GM18867 (cell line): ENCODE measurements around the gene THAP4.
A peak's percentile ranks its signal among the peaks of the same experiment; 100 is the strongest.

Source experiments
- ATAC-seq: cut with Tn5 transposase; IDR thresholded peaks from one replicate; pipeline ENCODE4 v1.9.1; 2021; ENCODE audit warnings: mild to moderate bottlenecking, moderate library complexity; ENCODE audit not compliant: unreplicated experiment

Gene THAP4

DNA sequence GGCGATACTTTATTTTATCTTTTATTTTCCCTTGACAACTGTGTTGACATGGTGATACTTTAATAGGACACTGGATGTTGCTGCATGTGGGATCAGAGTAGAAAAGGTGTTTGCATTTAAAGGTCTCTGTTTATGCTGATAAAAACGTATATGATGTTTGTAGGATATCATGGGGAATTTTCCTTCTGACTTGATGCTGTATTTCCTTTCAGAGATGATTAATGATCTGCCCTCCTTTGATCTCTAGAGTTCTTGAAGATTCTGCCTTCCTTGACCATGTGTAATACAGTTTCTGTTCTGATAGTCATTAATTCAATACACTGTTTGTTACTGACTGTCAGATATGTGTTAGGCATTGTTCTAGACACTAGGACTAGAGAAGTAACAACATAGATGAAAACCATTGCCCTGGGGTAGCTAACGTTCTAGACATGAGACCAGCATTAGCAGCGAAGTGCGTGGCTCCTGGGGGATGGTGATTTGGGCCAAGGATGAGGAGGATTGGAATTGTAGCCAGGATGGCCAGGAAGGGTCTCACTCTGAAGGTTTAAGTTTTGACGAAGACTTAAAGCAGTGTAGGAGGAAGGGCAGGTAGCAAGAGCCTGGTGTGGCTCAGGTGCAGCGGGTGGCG lies 3.3 kb upstream of the THAP4 start:
- ATAC-seq, result no peak

DNA sequence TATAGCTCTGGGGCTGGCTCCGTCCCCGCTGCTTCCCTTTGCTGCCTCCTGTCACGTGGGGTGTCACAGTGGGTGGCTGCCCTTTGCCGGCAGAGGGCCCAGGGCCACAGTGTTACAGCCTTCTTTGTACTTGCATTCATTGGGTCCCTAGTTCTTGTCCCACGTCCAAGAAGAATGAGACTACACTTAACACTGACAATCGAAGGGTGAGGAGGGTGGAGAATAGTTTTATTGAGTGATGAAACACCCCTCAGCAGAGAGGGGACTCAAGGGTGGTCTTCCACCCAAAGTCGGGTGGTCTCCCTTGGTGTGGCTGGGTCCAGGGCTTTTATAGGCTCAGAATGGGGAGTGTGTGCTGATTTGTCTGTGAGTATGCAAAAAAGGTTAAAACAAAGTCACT lies 2.4 kb upstream of the THAP4 start:
- ATAC-seq, result no peak

DNA sequence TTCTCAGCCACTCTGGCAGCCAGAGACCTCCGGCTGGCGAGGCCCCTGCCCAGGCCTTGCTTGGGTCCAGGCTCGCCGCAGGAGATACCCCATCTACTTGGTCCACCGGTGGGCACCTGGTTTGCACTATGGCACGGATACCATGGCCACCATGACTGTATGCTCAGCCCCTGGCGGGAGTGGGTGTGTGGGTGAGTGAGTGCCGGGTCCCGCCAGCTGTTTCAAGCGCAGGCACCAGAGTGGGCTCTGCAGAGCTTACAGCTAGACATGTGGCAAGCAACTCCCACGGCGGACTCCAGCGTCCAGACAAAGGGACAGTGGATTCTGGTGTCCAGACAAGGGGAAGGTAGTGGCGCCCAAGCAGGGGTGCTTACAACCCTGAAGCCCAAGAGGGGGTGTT lies 2.0 kb upstream of the THAP4 start:
- ATAC-seq, result no peak

DNA sequence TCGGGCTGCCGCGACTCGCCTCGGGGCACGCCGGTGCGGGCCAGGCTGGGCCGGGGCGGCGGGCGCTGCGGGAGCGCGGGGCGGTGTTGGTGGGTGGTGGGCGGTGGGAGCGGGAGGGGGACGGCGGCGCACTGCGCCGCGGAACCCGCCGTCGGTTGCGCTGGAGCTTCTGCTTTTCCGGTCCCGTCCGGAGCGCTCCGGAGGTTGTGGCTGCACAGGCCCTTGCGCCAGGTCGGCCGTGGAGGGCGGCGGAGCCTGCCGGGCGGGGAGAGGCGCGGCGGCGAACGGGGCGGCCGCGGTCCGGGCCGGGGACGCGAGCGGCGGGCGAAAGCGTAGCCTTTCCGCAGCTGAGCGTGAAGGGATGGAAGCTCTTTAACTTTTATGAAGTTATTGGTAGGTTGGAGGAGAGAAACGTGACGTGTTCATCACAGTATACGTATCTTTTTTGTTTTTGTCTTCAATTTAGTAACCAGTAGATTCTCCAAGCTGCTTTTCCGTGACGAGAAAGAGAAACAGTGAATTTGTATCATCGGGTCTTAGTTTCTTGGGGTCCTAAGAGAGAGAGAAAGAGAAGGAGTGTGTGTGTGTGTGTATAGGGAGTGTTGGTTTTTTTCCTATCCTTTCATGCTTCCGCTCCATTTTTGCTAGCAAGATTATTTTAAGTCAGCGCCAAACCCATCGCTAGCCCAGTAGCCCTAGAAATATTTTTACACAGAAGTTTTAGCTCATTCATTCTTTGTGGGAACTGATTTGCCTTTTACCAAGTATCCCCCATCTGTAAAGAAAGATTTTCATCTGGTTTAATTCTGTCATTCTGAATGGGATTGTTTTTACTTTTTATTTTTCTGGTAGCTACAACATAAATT lies 1.1 kb upstream of the THAP4 start:
- peak; percentile 19 for ATAC-seq

DNA sequence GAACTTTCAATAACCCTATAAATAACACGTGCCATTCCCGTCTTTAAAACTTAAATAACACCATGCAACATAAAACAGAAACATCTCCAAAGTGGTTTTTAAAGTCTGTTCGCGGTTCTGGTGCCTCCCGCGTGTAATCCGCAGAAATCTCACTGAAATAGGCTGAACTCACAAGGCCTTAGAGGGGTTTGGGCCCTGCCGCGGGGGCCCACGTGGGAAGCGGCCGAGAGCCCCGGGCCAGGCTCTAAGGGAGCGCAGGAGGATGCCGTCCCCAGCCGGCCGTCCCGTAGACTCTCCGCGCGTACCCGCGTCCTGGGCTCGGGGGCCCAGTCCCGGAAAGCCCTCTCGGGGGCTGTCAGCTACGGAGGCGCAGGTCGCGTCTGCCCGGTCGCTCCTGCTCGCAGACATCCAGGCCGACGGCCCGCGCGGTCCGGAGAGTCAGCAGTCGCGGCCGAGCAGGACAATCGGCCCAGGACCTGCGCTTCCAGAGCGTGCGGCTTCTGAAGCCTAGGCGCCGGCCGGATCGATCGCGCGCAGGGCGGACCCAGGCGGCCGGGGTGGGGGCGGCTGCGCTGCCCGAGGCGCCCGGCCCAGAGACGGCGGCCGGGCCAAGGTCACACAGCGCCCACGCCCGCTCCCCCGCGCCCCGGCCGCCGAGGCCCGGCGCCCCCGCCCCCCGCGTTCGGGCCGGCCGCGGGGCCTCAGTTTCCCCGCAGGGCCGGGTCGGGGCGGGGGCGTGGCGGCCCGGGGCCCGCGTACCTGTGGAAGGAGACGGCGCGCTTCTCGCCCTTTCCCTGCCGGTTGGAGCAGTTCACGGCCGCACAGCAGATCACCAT lies 558 bp downstream of the THAP4 start:
- ATAC-seq, result peak; percentile 30

DNA sequence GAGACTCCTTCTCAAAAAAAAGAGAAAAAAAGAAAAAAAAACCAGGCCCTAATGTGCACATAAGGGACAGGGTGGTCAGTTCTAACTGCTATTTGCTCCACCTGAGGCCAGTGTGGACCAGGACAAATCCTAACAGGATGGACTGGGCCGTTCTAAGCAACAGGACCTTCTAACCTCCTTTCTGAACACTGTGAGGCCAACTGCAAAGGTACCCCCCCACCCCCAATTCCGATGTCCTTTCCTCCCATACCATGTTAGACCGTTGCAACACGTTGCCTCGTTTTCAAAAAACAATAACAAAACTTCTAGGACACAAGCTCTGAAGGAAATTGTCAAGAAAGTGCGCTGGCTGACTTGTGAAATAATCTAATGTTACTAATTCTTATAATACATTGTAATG lies 1.2 kb downstream of the THAP4 start:
- no peak for ATAC-seq

DNA sequence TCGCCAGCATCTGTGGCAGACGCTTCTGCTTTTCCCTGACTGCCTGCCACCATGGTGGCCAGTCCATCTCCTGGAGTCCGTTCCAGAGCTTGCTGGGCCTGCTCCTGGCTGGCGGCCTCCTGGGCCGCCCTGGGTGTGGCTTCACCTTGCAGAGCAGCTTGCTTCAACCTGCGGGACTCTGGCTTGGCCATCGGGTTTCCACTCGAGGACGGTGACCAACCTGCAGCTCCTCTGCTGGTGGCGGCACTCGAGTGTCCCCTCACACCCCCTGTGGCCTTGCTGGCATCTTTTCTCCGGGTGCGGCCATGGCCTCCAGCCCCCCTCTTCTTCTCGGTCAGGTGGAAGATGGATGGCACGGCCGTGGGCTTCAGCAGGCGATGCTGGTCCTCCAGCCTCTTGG lies 3.4 kb downstream of the THAP4 start:
- ATAC-seq, result no peak

DNA sequence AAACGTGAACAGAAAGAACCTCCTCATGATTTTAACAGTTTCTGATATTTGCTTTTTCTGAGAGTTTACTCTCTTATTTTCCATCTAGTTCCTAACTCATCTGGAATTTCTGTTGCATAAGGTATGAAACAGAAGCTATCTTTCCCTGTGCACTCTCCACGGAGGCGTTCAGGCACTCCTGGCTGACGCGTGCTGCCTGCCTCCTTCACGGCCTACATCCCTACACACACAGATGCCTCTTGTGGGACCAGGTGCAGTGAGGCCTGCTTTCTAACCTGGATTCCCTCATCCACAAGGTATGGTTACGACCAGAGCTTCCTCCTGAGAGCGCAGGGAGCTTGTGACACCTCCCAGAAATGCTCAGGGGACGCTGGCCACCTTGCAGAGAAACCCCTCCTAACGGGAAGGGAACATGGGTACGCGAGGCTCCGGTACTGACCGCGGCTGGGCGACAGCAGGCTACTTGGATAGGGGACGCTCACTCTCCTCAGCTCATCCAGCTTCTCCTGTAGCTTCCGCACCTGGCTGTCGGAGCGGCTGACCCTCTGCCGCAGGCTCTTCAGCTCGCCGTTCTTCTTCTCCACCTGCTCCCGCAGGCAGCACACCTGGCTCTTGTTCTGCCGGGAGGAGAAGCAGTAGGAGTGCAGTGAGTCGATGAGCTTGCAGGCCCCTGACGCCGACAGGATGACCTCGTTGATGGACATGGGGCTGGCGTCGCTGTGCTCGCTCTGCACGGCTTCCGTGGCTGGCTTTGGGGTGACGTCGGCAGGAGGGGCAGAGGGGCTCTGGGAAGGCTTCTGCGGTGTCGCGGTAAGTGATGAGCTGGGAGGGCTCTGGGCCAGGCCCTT lies 4.3 kb downstream of the THAP4 start:
- ATAC-seq, result no peak

DNA sequence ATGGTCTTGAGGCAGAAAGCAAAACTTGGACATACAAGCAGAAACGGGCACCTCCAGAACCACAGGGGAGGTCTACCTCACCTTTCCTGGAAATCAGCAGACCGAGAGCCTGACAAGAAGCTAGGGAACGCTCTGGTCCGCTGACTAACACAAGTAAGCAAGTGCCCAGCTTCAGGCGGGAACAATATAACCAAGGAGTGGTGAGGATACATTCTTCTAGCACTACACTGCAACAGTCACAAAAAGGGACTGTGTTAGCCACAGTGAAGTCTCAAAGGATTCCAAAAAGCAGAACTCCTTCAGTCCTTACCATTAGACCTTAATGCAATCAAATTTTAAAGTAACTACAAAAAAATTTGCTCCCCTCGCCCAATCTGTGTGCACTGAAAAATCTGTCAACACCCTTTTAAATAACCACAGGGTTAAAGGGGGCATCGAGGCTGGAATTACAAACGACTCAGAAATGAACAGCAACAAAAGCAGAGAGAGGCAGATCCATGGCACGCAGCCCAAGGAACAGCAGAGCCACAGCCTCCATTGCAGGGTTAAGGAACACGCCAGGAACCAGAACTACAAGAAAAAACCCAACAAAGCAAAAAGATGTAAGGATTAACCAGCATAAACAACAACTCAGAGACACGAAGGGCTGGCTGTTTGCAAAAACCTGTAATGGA lies 7.1 kb downstream of the THAP4 start:
- ATAC-seq, result no peak

DNA sequence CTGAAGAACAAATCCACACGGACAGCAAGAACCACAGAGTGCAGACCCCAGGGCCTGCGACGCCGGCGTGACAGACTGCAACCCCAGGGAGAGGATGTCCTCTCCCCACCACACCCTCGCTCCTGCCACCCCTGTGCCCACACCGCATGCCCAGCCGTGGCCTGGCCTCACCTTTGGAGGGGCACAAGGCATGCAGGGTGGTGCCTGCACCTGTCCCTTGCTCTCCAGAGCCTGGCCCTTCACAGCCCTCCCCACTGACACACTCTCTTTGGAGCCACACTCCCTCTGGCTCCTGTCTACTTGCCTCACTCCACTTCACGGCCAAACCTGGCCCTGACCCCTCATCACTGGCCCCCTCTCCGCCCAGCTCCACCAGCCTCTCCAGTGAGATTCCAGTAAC lies 9.3 kb downstream of the THAP4 start:
- ATAC-seq, result no peak

DNA sequence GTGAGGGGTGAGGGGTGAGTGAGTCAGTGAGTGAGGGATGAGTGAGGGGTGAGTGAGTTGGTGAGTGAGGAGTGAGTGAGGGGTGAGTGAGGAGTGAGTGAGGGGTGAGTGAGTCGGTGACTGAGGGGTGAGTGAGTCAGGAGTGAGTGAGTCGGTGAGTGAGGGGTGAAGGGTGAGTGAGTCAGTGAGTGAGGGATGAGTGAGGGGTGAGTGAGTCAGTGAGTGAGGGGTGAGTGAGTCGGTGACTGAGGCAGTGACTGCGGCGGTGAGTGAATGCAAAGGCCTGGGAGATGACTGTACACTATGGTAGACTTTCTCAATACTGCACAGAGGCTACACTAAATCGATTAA lies 16.6 kb downstream of the THAP4 start:
- no peak for ATAC-seq

DNA sequence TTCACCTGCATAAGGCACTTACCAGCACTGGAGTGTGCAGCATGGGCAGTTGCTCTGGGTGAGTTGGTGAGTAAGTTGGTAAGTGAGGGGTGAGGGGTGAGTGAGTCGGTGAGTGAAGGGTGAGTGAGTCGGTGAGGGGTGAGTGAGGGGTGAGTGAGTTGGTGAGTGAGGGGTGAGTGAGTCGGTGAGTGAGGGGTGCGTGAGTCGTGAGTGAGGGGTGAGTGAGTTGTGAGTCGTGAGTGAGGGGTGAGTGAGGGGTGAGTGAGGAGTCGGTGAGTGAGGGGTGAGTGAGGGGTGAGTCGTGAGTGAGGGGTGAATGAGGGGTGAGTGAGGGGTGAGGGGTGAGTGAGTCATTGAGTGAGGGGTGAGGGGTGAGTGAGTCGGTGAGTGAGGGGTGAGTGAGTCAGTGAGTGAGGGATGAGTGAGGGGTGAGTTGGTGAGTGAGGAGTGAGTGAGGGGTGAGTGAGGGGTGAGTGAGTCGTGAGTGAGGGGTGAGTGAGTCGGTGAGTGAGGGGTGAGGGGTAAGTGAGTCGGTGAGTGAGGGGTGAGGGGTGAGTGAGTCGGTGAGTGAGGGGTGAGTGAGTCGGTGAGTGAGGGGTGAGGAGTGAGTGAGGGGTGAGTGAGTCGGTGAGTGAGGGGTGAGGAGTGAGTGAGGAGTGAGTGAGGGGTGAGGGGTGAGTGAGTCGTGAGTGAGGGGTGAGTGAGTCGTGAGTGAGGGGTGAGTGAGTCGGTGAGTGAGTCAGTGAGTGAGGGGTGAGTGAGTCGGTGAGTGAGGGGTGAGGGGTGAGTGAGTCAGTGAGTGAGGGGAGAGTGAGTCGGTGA lies 17.1 kb downstream of the THAP4 start:
- ATAC-seq, result no peak

DNA sequence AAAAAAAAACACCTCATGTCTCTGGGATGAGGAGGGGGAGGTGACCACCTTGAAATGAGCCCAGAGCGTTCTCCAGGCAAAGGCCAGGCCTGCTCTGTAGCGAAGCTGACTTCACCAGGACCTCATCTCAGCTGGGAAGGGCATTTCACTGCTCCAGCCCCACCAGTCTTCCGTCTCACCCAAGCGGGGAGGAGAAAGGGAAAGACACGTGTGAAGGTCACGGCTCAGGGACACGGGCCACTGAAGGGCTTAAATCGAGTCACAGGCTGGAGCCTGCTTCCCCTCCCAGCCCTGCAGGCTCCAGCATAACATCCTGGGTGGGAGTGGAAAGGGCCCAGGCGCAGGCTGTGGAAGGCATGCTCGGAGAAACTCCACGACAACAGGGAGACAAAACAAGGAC lies 18.1 kb downstream of the THAP4 start:
- no peak for ATAC-seq

DNA sequence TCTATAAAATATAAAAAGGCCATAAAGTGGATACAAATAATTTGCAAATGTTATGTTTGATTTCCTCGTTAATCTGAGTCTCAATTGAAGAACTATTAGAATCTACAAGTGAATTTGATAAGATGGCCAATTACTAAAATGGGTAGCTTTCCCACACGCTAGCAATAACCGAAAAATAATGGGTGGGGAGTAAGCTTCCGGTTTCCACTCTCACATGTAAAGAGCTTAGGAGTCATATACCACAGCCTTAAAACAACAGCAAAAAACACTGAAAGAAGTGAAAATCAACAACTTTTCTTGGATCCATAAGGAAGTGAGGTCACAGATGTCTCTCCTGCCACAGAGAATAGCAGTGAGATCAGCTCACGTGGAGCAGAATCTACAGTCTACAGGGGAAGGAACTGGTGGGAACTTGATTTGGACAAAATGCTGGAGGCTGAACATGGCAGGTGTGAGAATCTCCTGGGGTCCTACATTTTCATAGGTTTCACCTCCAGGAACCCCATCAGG lies 18.6 kb downstream of the THAP4 start:
- ATAC-seq, result no peak

DNA sequence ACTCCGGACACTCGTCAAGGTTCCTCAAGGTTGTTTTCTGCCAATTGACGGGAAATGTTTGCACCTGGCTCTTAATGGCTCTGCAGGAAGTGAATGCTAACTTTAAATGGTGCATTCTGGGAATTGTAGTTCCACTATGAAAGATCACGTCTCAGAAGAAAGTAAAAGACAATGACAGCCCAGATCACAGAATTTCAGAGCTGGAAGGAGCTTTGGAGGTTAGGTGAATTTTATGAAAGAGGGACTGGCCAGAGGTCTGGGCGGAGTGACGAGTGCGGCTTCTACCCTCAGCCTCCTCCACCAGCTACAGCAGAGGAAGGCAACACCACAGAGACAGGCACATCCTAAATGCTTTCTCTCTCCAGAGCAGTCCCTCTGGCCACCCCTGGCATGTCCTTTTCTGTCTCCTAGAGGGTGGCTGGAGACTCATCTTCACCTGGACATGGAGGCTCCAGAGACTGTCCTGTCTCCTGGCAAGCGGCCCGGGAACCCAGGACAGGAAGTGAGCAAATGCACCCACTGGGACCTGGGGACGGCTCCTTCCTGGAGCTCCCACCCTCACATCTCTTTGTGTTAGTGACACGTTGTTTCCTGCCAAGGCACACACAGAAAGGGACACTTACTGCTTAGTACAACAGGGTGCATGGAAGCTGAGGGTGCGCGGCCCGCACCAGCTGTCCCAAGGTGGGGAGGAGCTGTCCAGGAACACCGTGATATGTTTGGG lies 19.4 kb downstream of the THAP4 start:
- no peak for ATAC-seq

DNA sequence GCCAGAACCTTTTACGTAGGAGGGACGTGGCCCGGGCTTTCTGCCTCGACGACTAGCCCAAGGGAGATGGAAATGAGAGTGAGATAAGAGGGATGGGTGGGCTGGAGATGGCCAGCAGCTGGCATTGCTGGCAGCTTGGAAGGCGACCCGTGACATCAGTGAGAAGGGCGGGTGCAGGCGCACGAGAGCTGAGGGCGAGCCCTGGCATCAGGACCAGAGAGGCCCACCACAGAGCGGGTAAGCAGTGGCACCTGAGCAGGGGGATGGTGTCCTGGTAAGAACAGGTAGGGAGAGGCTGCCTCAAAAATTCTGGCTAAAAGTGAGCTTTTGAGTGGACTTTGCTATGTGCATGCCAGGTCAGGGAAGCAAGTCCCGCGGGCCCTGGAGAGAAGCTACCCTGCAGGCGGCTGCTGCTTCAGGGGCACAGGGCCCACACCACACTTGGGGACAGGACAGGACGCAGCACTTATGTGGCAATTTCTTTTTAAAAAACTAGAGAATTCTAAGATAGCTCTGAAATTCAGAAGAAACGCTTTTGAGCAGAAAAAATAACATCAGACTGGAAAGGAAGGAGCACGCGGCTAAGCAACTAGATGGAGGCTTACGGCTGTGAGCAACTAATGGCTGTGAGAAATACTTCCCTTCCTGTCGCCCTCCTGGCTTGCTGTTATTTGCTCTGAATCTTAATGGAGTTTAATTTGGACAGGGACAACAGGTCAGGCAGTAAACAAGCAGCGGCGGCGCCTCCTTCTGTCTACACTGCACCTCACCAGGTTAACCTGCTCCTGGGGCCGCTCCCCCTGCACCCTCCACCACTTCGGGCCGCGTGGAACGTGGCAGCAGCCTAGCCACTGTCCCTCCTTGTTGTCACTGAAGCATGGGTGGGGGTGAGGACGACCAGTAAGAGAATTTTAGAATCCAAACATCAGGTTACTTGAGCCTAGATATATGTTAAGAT lies 20.5 kb downstream of the THAP4 start:
- ATAC-seq, result no peak

DNA sequence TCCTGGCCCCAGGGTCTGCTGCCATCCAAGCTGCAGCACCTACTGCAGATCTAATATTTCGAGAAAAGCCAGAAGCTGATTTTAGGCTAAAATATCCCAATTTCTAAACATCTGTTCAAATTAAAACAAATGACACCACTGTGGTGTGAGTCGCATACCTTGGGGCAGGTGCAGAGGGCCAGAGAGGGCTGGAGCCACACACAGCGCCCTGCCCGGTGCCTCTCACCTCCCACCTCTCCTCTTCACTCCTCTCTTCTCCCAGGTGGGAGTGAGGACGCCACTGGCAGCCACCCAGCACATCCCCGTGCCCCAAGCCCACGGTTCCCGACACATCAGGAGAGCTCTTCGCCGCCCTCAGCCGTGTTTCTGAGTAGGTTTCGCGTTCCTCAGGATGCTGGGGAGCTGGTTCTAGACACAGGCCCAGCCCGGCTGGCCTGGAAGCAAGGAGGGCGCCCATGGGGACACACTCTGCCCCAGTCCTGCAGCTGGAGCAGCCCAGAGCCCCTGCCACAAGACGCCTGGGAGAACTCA lies 21.4 kb downstream of the THAP4 start:
- no peak for ATAC-seq
